KG1 (cell line): Measurements from ENCODE around the gene LOX.

Experiments used
- DNase-seq: peaks from one replicate; lab custom pipeline; 2025; lab: John Stamatoyannopoulos, UW

LOX gene

DNA sequence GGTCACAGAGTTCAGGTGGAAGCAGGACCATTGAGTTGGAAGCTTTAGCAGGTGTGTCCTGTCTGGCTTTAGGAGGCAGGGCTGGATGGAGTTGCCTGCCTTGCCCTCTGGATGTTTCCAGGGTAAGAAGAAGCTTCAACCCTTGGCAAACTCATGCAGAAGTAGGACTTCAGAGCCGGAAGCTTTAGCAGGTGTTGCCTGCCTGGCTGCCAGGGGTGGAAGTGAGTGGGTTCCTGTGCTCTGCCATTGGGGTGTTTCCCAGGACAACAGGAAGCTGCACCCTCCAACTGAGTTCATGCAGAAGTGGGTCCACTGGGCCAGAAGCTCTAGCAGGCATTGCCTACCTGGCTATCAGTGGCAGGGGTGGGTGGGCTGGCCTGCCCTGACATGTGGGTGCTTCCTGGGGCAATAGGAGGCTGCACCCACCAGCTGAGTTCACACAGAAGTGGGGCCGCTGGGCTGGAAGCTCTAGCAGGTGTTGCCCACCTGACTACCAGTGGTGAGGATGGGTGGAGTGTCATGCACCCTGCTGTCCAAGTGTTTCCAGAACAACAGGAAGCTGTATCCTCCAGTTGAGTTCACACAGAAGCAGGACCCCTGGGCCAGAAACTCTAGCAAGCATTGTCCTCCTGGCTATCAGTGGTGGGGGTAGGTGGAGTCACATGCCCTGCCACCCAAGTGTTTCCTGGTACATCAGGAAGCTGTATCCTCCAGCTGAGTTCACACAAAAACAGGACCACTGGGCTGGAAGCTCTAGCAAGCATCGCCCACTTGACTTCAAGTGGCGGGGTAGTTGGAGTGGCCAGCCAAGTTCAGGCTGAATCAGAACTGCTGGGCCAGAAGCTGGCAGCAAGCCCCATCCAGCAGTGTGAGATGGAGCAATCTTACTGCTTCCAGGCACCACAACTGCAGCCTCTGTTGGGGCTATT, 24.6 kb downstream of the LOX start:
- DNase-seq = no peak

DNA sequence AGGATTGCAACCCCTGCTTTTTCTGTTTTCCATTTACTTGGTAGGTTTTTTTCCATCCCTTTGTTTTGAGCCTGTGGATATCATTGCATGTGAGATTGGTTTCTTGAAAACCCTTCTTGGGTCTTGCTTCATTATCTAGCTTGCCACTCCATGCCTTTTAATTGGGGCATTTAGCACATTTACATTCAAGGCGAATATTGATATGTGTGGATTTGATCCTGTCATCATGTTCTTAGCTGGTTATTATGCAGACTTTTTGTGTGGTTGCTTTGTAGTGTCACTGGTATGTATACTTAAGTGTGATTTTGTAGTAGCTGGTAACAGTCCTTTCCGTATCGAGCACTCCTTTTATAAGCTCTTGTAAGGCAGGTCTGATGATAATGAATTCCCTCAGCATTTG, 26.5 kb downstream of the LOX start:
- no peak for DNase-seq

DNA sequence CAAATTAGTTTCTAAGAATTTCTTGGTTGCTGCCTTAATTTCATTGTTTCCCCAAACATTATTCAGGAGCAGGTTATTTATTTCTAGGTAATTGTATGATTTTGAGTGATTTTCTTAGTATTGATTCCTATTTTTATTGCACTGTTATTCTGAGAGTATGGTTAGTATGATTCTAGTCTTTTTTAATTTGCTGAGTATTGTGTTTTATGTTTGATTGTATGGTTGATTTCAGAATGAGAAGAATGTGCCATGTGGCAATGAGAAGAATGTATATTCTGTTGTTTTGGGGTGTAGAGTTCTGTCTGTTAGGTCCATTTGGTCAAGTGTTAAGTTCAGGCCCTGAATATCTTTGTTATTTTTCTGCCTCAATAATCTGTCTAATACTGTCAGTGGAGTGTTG, 27.1 kb downstream of the LOX start:
- DNase-seq = no peak

DNA sequence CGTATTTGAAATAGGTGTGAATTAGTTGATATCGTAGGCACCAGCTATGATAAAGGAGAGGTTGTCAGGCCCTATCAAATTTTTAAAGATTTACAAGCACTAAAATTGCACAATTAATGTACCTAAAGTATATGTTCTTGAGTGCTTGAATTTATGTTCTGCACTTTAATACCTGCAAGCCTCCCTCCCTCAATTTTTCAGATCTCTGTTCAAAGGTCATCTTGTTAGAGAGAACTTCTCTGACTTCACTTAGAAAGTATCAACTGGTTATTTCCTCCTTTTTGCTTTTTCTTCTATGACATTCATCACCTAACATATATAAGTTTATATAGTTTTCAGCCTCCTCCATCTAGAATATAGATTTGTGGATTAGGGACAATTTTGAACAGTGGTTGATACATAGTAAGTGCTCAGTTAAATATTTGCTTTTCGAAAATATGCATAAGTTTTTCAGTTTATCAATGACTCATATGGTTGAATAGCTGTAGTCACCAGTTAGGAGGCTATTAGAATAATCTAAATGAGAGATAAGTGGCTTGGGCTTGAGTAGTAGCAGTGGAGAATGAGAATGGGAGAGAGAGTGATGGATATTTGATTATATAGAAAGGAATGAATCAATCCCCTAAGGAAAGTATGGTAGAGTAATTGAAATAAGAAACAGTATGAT, 37.3 kb downstream of the LOX start:
- no peak for DNase-seq

DNA sequence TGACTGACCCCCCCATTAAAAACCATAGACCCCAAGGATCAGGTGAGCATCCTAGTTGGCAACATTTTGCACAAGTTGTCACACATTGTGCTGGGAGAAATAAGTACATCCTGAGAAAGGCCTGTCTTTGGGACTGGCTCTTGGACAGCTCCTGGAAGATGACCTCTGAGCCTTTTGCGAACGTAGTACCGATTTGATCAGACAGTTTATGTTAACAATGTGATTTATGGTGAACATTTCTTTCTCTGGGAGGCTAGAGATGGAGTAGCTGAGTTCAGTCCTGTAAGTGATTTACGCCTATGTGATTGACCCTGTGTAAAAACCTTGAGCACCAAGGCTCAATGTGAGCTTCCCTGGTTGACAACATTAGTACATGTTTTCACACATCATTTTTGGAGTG, 41.7 kb downstream of the LOX start:
- DNase-seq = no peak

DNA sequence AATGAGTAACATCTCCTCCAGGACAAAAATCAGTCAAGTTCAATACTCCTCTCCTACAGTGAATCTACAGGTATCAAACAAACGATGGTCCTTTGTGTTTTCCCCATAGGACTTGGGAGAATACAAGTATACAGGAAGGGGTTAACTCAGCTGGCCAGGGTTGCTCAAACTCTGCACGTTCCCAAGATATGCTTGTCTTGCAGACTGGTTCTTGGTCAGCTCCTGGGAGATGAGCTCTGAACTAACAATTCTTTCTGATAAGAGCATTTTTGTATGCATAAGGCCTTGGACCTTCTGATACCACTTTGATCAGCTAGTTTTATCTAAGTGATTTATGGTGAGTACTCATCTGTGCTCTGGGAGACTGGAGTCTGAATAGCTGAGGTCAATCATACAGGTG, 42.1 kb downstream of the LOX start:
- DNase-seq = no peak

DNA sequence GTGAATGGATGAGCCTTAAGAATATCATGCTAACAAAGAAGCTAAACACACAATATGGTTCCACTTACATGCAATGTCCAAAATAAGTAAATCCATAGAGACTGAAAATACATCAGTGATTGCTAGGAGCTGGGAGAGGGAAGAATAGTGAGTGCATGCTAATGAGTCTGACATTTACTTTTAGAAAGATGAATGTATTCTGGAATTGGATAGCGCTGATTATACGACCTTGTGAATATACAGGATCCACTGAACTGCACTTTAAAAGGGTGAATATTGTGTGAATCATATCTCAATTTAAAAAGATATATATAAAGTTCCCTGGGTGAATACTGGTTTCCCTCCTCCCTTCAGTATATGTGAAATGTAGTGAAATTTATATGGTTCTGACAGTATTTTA, 46.2 kb downstream of the LOX start:
- DNase-seq = no peak

DNA sequence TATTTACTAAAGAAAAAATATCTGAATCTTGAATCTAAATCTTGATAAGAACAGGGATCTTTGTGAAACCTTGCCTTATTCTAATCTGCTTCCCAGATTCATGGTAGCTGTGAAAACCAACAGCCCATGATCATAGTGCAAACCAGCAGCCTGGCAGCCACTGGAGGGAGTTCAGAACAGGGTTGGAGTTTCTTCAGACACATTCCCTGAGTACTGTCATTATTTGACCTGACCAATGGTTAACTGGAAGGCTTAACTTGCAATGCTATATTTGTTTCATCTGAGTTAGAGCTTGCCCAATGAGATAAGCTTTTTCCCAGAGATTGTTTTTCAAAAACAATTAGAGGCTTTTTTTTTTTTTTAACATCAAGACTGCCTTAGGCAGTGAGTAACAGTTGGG, 47.8 kb downstream of the LOX start:
- no peak for DNase-seq

DNA sequence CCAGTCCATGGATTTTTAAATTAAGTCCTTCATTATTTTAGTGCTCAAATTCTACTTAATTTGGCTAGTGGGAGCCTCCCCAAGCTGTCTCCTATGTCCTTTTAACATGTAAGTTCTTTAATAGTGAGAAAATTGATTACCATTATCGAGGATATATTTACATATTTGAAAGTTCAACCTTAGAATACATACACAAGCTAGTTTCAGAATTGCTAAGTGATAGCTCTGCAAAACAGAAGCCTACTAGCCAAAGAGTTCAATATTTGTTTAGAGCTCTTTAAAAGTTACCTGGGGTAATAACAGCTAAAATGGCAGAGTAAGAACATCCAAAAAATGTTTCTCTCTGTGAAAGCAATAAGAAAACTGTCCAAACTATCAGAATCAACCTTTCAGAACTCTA, 48.2 kb downstream of the LOX start:
- DNase-seq = no peak

DNA sequence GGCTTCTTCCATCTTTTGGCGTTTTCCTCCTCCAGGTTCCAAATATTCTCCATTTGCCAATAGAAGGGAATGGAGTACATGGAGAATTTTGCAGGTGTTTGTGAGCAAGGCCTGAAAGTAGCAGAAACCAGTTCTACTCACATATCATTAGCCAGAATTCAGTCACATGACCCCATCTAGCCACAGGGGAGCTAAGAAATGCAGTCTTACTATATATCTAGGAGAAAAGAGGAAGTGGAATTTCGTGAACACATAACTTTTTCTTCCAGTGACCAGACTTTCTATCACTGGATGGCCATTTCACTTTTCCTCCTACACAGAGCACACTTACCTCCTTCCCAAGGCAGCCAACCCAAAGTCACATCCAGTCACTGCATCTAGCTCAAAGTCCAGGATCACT, 55.1 kb downstream of the LOX start:
- DNase-seq = no peak

DNA sequence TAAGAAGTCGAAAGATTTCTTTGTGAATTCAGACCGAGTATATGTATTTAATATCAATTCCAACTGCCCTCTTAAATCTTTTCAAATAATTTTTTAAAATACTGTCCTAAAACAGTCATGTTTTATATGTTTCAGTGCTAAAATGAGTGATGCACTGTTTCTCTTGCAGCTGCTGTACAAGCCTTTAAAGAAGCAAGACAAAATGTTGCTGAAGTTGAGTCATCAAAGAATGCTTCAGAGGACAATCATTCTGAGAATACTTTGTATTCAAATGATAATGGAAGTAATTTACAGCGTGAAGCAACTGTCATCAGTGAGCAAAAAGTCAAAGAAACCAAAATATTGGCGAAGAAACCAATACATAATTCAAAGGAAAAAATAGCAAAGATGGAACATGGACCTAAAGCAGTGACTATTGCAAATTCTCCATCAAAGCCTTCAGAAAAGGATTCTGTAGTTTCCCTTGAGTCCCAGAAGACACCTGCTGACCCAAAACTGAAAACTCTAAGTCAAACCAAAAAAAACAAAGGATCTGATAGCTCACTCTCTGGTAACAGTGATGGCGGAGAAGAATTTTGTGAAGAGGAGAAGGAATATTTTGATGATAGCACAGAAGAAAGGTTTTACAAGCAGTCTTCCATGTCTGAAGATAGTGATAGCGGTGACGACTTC, 58.0 kb downstream of the LOX start:
- DNase-seq = no peak

DNA sequence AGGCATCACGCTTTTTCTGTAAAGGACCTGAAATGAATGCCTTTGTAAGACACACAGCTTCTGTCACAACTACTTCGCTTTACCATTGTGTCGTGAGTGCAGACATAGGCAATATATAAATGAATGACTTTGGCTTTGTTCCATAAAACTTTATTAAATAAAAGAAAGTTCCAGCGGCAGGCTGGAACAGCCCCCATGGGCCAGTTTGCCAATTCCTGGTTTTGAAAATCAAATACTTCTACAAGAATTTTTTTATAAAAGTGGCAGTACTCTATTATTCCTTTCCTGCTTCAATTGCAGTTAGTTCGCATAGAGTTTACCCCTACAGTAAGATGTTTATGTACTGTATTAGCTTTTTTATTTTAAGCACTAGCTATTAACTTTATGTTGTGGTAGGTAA, 62.6 kb downstream of the LOX start:
- DNase-seq = no peak

DNA sequence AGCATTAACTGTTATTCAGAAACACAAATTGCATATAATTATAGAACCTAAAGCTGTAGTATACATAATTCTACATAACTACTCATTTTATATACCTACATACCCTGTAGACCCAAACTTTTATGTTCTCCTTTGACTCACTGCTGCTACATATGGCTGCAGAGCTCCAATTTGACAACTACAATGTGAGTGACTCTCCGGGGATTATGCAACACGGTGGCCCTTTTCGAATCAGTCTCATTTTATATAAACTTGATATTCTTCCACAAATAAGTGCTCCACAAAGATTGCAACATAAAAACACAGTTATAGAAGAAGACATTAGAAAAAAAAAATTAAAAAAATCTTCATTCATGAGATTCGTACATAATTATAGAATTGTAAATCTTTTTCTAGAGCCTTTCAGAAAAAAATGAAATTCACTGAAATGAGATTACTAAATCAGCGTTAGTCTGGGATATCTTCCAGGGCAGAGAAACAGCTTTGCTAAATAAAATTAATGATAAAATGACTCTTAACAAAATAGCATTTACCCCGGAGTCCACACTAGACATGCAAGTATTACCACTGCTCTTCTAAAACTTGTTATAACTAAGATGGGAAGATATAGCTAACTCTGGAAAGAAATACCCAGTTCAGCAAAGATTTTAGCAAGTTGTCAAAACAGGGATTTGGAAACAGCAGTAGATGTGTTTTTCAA, 63.7 kb downstream of the LOX start:
- no peak for DNase-seq
